Heart left ventricle (tissue), 13 donors: Measurements from ENCODE around the gene ROR1.

Source experiments
- CTCF ChIP-seq, 12 donors: fragments of 200-600 bp; sonication (generic) in 4 of 12; IDR thresholded peaks; one replicate each; pipeline versions ENCODE4 v1.5.0 to v1.8.0; 2018 to 2022; ENCODE audit warnings: antibody characterized with exemption in 12 of 12, mild to moderate bottlenecking in 5 of 12
- POLR2A ChIP-seq, 2 donors: fragments of 450-650 bp; IDR thresholded peaks; one replicate each; pipeline ENCODE4 v1.6.1; 2017; ENCODE audit warnings: antibody characterized with exemption in 2 of 2, mild to moderate bottlenecking in 2 of 2, moderate library complexity in 2 of 2
- donor health status: ischemic (EF 13 %, LVEDD 7.1; RV severe dilation, severe dysfunction).
- donor health status: DM: no; HTN: yes; CAD: no.
- donor health status: DM: no; HTN: no; CAD: no.
- donor health status: ischemic (EF 25% LVEDD 6.9; RV normal size, moderate dysfunction).
- donor health status: ischemic (EF 25% LVEDD 5.7; RV mildly dilated, moderate dysfunction).
- donor health status: ischemic (EF 35%, LVEDD 5.7; RV mildly dilated, moderate dysfunction).
- donor health status: nonischemic (EF 11% LVEDD 7.7; RV severe dilation, severe dysfunction).
- donor health status: DM: yes; HTN: yes; CAD: no.
- donor health status: PGD.
- donor health status: ischemic (EF 29% LVEDD 5.4; RV normal size, mild dysfunction).
- donor health status: nonischemic (EF 23%, LVEDD 6.1; RV moderate dilation, normal function).

GRCh38 chr1:63861052-63861691, 87.4 kb downstream of the ROR1 start:
- TF ChIP-seq CTCF (IDR thresholded peaks at IDR 0.05) = no peak
- TF ChIP-seq POLR2A (IDR thresholded peaks at IDR 0.05) = no peak
